GM20431 (cell line): Measurements from ENCODE around the gene ZMYM2.

Experiments used
- in situ Hi-C: fragments of 300-500 bp; cut with MseI, MboI; formaldehyde crosslinking; loops from one replicate; pipeline ENCODE4 v1.15.0; 2020; ENCODE audit warnings: low sequenced_read_pairs; ENCODE audit not compliant: unreplicated experiment

Gene ZMYM2

DNA sequence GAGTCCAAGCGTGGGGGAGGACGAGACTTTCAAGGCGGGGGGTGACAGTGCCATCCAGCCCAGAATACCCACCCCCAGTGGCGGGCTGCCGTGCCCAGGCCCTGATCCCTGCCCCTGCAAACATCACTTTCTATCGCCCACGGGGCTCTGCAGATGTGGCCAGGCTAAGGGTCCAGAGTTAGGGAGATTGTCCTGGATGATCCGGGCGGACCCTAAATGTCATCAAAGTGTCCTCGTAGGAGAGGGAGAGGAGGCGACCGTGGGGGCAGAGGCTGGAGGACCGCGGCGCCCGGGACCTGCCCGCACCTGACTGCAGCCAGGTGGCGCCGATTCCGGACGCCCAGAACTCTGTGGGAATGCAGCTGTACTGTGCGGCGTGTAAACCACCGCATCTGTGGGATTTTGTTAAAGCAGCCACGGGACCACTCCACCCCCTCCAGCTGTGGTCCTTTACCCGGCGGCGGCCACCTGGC lies 170.0 kb downstream of the ZMYM2 start:
- in situ Hi-C loops = no loop called here

DNA sequence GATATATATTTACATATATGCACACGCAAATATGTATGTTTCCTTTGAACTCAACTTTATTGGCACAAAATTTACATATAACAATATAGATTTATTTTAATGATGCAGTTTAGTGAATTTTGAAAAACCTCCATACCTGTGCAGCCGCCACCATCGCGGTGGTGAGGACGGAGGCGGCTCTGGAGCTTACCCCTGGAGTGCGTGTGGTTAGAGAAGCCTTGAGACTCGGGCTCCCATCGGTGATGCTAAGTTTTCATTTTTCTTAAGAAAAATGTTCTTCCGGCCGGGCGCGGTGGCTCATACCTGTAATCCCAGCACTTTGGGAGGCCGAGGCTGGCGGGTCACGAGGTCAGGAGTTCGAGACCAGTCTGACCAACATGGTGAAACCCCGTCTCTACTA lies 170.5 kb downstream of the ZMYM2 start:
- in situ Hi-C loops = no loop called here

GRCh38 chr13:20130012-20130411 lies 171.5 kb downstream of the ZMYM2 start:
- in situ Hi-C loops = no loop called here

- in situ Hi-C loops = no loop called here
These were observed 172.1 kb downstream of the ZMYM2 start for GRCh38 chr13:20130652-20131051.

GRCh38 chr13:20131057-20131832 lies 172.7 kb downstream of the ZMYM2 start:
- in situ Hi-C loops = no loop called here

DNA sequence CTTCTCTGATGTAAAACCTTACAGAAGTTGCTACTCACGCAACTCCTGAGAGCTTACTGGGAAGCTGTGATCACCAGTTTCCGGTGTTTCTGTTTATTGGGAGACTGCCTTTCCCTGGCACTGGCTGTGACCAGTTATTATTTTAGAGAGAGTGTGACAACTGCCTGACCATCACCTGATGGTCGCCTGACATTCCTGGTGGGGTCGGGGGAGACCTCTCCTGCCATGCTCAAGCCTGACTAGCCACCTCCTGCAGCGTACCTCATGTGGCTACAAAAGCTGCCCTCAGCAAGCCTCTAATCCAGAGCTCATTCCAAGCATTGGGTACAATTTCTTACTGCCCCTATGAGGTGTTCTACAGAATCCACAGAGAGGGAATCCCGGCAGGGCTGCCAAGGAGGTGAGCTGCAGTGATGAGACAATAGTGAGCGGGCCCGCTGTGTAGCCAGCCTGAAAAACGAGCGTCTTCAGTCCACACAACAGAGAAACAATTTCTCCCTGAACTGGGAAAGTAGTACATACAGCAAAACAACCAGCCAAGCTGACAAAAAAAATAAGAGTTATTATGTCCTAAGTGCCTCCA lies 173.6 kb downstream of the ZMYM2 start:
- in situ Hi-C loops = no loop called here

DNA sequence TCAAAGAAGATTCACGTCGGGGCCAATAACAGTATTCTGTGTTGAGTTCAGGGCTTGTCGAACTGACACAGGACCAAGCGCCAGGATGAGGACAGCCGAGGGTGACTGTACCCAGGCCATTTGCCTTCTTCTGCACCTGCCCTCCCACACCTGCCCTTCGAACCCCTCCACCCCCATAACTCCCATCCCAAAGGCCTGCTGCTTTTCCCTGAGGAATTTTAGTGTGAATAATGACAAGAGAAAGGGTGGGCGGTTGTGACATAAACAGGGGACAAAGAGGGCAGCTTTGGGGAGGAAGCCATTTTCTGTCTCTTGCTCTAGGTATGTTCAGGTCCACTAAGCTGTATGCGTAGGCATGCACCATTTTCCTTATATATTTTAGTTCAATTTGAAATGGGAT lies 176.2 kb downstream of the ZMYM2 start:
- in situ Hi-C loops = no loop called here

DNA sequence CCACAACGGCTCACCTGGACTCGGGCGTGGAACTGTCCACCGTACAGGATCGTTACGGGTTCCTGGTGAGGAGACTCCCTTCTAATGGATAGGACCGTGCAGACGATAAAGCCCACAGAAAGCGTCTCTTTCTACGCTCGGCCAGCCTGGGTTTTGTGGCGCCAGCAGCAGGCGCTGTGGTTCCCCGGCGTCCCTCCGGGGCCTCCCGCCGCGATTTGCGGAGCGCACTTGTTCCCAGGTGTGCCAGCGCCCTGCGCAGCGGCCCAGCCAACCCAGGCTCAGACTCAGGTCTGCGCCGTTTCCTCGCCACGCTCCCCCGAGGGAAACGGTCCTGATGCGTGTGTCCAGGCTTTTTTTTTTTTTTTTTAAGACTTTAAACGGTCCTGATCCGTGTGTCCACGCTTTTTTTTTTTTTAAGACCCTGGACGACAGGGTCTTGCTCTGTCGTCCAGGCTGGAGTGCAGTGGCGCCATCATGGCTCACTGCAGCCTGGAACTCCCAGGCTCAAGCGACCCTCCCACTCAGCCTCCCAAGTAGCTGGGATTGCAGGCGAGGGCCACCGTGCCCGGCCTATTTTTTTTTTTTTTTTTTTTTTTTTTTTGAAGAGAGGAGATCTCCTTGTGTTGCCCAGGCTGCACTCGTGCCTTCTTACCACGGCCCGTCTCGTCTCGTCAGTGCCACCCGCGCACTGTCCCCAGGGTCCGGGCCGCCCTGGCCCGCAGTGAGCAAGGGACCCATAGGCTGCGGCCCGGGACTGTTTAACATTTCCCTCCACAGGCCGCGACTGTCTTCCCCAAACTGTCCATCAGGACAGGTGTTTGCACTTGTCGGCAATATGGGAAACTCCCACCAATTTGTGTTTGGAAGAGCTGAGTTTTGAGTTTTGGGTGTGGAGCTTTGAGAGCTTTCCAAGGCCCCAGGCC lies 178.5 kb downstream of the ZMYM2 start:
- in situ Hi-C loops = no loop called here

DNA sequence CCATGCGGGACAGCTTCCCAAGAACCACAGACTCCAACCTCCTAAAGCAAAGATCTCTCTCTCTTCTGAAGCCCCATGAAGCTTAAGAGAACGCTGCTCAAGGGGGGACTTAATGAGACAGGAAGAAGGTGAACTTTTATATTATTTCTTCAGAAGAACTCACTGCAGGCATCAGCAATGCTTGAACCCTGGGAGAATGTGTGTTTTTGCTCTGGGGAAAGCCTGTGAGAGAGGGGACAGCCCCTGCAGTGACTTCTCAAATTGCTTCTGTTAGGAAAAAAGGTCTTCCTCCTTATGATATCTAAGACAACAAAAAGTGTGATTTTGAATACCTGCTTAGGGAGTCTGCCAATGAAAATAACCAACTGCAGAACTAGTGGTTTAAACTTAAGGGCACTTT lies 179.3 kb downstream of the ZMYM2 start:
- in situ Hi-C loops = no loop called here

DNA sequence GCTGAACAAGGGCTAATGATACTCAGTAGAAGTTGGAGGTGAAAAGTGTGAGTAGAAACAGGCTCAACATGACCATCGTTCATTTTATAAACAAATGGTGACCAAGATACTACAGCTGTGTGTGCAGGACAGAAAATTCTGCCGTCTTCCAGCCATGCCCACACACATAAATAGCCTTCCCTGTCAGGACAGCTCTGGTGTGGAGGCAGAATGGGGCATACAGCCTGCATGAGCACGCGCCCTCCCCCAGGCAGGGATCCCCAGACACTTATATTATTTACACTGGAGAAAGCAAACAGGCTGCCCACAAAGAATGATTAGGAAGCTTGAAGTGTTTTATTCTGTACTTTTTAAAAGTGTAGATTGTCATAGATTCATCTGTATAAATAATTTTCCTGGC lies 182.0 kb downstream of the ZMYM2 start:
- in situ Hi-C loops = no loop called here
